CD4-positive, alpha-beta T cell treated with Interleukin-12 subunit alpha and Interleukin-12 subunit beta, for 1 hour (primary cell): ENCODE data around the gene SIDT2.

Experiments used
- DNase-seq: peaks from one replicate; pipeline ENCODE4 v3.0.0-alpha.2; 2020

SIDT2 gene

DNA sequence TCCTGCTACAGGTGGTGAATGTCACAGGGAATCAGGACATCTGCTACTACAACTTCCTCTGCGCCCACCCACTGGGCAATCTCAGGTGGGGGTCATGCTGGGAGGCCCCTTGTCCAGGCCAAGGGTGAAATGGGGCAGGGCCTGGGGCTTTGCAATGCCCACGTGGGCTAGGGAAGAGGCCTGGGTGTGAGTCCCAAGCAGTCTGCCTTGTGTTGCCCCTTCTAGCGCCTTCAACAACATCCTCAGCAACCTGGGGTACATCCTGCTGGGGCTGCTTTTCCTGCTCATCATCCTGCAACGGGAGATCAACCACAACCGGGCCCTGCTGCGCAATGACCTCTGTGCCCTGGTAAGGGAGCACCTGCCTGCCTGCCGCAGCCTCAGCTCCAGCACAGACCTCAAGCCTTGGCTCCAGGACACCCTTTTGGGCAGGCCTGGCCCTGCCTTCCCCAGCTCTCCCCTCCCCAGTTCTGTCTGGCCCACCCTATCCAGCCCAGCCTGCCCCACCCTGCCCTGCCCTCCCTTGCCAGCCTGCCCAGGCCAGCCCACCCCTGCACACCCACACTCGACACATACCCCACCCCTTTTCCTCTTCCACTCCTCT, 11.5 kb downstream of the SIDT2 start:
- no peak for DNase-seq

DNA sequence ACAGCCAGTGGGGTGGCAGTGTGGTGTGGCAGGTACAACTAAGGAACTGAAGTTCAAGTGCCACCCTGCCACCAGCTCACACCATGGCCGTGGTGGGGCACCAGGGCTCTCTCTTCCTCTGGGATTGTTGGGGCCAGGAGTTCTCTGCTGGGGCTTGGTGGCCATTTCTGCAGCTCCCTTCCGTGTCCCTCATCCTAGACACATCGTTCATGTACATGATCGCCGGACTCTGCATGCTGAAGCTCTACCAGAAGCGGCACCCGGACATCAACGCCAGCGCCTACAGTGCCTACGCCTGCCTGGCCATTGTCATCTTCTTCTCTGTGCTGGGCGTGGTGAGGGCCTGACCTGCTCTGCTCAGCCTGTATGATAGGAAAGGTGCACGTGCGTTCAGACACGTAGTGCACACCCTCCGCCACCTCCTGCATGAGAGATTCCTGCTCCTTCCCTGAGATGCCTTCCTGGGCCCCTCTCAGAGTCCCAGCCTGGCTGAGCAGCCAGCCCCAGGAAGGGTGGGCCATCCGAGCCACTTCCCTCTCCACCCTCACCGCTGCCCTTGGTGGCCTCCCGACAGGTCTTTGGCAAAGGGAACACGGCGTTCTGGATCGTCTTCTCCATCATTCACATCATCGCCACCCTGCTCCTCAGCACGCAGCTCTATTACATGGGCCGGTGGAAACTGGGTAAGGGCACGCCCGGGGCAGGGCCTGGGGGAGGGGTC, 13.3 kb downstream of the SIDT2 start:
- no peak for DNase-seq

DNA sequence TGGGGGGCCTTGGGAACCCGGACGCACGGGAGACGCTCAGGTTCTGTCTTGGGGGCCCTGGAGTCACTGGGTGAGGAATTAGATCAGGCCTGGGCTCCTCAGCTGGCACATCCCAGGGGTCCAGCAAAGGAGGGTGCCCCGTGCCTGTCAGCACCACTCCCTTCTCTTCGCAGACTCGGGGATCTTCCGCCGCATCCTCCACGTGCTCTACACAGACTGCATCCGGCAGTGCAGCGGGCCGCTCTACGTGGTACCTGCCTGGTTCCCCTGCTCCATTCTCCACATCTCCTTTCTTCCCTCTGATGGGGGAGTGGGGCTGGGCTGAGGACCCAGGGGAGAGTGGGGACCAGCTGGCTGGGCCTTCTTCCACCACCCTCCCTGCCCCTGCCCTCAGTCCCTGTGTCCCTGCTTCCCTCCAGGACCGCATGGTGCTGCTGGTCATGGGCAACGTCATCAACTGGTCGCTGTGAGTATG, 13.9 kb downstream of the SIDT2 start:
- no peak for DNase-seq

DNA sequence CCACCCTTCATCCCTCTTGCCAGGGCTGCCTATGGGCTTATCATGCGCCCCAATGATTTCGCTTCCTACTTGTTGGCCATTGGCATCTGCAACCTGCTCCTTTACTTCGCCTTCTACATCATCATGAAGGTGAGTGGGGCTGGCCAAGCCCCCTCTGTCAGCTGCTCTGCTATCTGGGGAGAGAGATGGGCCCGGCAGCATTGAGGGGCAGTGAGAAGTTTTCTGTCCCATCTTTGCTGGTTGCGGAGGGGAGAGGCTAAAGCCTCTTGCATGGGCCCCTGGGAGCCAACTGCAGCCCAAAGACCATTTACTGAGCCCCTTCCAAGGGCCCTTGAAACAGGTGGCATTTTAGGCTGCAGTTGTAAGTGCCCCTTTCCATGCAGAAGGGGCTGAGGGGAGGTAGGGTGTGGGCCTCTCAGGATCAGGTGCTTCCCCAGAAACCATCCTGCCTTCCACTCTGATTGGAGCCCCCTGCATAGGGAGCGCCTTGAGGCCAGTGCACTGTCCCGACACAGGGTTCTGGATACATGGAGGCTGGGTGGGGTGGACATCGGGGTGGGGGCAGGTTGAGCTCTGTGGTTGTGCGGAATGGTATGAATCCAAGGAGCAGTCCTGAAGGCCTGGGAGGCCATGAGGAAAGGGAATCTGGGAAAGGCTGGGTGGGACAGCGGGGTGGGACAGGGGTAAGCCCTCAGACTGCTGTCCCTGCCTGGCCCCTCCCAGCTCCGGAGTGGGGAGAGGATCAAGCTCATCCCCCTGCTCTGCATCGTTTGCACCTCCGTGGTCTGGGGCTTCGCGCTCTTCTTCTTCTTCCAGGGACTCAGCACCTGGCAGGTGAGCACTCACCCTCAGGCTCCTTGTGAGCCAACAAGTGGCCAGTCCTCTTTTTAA, 14.8 kb downstream of the SIDT2 start:
- DNase-seq = no peak

DNA sequence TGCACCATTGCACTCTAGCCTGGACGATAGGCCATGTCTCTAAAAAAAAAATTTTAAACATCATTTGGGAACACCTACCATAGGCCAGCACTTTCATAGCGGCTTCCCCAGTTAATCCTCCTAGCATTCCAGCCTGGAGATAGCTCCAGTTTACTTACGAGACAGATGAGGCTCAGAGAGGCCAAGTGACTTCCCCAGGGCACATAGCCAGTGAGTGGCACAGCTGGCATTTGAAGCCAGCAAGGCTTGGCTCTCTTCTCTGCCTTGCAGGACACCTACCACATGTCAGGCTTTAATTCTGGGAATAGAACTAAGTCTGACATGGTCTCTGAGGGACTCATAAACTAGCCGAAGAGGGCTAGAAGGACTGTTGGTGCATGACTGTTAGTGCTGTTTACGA, 15.7 kb downstream of the SIDT2 start:
- no peak for DNase-seq

DNA sequence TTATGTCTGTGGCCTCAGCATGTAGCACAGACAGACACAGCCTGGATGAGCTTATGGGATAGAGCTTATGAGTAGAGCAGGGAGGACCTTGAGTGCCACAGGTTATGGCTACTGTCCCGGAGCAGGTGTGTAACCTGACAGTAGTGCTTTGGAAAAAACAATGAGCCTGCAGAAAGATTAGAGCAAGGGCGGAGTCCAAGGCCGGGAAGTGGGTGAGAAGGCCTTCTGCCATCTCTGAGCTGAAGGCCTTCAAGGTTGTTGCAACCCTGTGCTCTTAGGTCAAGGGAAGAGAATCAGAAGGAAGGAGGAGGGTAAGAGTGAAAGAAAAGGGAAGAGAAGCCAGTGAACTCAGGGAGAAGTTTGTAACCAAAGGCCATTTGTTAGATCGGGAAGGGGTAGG, 16.7 kb downstream of the SIDT2 start:
- DNase-seq = no peak

DNA sequence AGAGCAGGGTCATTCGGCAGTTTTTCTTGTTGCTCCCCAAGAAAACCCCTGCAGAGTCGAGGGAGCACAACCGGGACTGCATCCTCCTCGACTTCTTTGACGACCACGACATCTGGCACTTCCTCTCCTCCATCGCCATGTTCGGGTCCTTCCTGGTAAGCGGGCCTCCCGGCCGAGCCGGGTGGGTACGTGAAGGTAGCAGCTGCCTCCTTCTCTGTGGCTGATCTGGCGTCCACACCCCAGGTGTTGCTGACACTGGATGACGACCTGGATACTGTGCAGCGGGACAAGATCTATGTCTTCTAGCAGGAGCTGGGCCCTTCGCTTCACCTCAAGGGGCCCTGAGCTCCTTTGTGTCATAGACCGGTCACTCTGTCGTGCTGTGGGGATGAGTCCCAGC, 17.2 kb downstream of the SIDT2 start:
- no peak for DNase-seq

DNA sequence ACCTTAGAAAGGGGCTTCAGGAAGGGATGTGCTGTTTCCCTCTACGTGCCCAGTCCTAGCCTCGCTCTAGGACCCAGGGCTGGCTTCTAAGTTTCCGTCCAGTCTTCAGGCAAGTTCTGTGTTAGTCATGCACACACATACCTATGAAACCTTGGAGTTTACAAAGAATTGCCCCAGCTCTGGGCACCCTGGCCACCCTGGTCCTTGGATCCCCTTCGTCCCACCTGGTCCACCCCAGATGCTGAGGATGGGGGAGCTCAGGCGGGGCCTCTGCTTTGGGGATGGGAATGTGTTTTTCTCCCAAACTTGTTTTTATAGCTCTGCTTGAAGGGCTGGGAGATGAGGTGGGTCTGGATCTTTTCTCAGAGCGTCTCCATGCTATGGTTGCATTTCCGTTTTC, 18.5 kb downstream of the SIDT2 start:
- DNase-seq = no peak

DNA sequence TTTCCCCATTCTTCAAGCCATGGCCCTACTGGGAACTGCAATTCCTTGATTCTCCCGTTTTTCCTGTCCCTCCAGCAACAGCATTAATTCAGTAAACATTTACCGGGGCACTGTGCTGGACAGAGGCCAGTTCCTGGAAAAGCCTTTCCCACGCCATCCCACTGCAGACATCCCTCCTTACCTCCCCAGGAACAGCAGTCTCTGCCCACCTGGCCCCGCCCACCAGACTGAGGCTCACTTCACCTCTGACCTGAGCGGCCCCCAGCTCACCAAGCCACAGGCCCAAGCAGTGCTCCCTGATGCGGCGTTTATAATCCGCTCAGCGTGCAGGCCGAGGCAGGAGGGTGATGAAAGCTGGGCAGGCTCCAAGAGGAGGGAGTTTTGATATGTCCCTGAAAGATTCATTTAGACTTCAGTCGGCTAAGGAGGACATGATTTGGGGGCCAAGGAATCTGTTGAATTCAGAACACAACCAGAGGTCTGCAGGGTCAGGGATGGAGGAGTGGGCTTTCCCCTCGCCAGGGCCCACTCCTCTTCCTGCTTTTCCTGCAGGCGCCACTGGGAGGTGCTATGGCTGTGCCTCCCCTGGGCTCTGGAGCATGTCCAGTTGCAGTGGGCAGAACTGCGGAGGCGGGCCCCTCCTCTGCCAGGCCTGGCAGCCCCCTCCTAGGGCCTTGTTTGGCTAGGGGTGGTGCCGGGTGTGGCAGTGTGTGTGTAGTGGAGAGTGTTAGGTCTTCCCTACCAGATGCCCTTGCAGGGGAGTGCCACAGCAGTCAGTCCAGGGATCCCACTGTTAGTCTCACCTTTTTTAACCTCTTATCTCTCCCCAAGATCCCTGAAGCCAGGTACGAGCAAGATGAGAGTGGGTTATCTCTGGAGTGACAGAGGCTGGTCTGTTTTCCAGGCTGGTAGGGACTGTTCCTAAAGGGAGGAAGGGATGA, 19.2 kb downstream of the SIDT2 start:
- DNase-seq = no peak

DNA sequence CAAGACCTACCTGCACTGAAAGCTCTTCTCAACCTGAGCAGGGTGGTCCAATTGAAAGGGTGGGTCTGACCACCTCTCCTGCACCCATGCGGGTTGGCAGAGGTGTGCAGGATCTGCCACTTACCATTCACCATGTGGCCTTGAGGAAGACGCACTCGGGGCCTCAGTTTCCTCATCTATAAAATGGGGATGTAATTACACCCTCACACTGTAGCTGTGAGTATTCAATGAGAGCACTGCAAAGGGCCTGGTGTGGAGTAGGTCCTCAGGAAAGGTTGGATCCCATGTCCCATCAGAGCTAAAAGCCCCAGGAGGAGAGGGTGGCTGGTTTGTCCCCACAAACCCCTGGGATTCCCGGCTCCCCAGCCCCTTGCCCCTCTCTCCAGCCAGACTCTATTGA, 20.1 kb downstream of the SIDT2 start:
- DNase-seq = no peak

DNA sequence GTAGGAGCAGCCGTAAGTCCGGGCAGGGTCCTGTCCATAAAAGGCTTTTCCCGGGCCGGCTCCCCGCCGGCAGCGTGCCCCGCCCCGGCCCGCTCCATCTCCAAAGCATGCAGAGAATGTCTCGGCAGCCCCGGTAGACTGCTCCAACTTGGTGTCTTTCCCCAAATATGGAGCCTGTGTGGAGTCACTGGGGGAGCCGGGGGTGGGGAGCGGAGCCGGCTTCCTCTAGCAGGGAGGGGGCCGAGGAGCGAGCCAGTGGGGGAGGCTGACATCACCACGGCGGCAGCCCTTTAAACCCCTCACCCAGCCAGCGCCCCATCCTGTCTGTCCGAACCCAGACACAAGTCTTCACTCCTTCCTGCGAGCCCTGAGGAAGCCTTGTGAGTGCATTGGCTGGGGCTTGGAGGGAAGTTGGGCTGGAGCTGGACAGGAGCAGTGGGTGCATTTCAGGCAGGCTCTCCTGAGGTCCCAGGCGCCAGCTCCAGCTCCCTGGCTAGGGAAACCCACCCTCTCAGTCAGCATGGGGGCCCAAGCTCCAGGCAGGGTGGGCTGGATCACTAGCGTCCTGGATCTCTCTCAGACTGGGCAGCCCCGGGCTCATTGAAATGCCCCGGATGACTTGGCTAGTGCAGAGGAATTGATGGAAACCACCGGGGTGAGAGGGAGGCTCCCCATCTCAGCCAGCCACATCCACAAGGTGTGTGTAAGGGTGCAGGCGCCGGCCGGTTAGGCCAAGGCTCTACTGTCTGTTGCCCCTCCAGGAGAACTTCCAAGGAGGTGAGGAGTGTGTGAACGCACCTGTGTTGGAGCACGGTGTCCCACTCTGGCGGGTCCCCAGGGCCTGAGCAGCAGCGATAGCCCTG, 20.7 kb downstream of the SIDT2 start, which contains the start of gene TAGLN:
TSS of gene TAGLN (plus strand) at position 318 of the 863 bp plus-strand sequence. CDS start 3,644 bp downstream, outside the sequence.
- DNase-seq = no peak

DNA sequence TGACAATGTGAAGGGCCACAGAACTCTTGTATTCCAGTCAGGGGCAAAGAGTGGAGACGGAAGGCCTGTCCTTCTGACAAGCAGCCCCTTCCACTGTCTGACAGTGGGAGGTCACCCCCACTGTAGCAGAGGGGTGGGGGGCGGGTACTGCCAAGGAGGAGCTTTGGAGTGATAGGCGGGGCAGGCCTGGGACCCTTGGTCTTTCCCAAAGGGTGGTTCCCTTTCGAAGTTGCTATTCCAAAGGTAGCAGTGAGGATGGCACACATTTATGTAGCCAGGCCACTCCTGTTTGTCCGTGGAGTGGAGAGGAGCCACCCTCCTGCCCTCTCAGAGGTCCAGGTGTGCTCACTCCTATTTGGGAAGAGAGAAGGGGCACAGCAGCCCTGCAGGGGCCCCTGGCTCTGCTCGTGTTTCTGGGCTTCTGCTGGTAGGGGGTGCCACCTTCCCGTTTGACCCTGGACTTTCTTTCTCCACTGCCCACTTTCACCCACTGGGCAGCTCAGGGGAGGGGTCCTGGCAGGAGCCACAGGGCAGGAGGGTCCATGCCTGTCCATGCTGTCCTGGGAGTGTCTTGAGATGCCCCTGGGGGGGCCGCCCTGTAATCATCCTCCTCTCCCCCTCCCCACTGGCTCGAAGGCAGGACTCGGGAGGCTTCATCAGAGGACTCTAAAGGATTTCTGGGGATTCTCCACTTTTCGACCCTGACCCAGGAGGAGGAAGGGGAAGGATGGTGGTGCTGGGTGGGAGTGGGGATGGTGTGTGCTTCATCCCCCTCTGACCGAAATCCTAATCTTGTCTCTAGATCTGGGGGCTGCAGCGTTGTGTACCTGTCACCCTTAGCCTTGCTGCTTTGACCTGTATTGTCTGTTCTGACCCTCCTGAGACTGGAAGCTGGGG, 21.6 kb downstream of the SIDT2 start:
- DNase-seq = no peak

DNA sequence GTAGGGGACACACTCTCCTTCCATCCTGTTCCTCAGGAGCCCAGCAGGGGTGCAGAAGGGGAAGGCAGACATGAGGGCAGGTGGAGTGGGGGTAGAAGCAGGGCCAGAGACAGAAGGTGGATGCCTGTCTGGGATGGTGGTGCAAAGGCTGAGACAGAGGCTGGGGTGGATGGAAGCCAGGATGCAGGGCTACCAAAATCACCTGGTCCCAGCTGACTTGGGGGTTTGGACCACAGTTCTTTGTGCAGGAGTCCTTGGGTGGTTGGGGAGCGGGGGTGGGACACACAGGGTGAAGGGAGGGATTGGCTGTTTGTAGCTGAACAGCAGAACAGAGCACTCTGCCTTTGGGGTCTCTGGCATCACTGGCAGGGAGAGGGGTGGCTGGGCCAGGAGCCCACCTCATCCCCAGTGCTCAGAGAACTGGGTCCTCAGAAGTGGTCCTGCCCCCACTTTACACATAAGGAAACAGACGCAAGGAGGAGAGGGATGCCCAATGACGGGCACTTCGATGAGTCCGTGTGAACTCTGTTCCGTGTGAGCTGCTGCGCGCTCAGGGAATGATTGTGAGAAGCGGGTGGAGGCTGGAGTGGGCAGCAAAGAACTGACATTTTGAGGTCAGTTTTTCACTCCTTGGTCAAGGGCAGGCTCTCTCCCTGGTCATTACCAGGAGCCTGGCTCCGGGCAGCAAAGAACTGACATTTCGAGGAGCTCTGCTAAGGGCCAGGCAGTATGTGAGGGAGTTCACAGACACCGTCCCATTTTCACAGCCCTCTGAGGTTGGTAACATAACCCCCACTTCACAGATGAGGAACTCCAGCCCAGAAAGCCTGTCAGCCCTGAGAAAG, 22.5 kb downstream of the SIDT2 start:
- DNase-seq = no peak

DNA sequence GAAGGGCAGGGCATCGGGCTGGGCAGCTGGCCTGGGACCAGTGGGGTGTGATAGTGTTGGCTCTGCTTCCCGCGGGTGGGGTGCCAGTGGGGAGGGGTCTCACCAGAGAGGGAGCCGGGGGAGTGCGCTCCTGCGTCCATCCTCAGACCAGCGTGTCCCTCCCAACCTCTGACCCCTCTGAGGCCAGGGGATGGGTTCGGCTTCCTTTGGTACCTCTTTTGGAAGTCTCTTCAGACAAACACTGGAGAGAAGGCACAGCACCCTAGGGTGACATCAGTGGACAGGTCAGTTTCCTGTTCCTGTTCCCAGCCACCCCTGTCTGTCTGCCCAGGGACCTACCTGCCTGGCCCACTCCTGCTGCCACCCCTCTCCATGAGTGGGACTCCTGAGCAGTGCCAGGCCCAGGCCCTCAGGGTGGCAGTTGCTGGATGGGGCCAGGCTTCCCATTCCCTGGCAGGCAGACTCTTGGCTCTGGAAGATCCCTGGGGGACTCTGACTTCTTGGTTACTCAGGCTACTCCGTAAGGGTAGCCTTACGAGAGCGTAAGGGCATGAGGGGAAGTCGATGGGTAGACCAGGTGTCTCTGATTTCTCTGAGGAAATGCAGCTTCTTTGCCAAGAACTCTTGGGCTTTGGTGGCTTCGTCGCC, 23.2 kb downstream of the SIDT2 start:
- no peak for DNase-seq

DNA sequence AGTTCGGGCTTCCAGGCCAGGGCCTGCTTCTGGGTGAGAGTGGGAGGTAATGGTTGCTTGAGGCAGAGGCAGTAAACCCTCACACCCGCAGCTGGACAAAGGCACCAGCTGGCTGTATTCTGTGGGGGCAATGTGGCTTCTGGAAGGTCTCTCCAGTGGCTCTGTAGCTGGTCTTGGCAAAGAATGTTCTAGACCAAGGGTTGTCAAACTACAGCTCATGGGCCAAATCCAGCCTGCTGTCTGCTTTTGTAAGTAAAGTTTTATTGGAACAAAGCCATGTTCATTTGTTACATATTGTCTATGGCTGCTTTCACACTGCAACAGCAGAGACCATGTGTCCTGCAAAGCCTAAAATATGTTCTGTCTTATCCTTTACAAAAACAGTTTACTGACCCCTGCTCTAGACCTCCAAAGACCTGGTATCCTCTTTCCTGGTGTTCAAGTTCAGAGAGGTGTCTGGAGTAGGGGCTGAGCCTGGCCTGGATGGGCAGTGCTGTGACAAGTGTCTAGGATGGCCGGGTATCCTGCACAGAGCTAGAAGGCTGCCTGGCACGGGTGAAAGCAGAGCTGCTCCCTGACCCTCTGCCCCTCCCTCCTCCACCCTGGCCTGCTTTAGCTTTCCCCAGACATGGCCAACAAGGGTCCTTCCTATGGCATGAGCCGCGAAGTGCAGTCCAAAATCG, 24.0 kb downstream of the SIDT2 start:
- DNase-seq = no peak

DNA sequence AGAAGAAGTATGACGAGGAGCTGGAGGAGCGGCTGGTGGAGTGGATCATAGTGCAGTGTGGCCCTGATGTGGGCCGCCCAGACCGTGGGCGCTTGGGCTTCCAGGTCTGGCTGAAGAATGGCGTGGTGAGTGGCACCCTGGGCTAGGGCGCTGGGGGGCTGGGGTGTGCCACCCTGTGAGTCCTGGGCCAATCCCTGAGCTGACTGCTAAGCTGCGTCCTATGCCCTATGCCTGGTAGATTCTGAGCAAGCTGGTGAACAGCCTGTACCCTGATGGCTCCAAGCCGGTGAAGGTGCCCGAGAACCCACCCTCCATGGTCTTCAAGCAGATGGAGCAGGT, 24.5 kb downstream of the SIDT2 start:
- DNase-seq = no peak

DNA sequence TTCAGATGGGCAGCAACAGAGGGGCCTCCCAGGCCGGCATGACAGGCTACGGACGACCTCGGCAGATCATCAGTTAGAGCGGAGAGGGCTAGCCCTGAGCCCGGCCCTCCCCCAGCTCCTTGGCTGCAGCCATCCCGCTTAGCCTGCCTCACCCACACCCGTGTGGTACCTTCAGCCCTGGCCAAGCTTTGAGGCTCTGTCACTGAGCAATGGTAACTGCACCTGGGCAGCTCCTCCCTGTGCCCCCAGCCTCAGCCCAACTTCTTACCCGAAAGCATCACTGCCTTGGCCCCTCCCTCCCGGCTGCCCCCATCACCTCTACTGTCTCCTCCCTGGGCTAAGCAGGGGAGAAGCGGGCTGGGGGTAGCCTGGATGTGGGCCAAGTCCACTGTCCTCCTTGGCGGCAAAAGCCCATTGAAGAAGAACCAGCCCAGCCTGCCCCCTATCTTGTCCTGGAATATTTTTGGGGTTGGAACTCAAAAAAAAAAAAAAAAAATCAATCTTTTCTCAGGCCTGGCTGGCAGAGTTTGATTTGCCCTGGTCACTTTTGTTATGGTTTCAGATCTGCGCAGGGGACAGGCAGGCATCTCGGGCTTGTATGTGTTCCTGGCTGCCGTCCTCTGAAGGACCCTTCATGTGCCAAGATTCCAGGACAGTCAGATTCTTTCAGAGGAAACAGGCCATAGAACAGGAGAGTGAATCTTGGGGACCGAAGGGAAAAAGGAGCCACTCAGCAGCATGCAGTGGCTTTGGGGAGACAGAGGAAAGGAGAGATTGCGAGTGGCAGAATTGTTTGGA, 25.9 kb downstream of the SIDT2 start:
- no peak for DNase-seq
